Gastrocnemius medialis (tissue), 4 donors: ENCODE results near the gene HERC4. TPM values are rescaled to one million over a fixed set of nuclear protein-coding genes. Genes with fewer than 3 reads are reported as not detected.

Experiments used
- ATAC-seq, 2 donors: fragments of 150-250 bp; one replicate each; pipeline ENCODE4 v1.9.1; 2016
- DNase-seq, 2 donors: peaks; one replicate each; pipeline ENCODE4 v3.0.0-alpha.2; 2019
- H3K27ac ChIP-seq, 4 donors: fragments of 200-600 bp; sonication (generic); 1 replicate in 1 of 4; 2 replicates in 3 of 4; pipeline ENCODE4 v1.5.1; 2016 to 2018; ENCODE audit warnings: mild to moderate bottlenecking in 2 of 4, moderate library complexity in 1 of 4
- H3K27me3 ChIP-seq, 3 donors: fragments of 200-600 bp; sonication (generic) in 2 of 3; 1 replicate in 1 of 3; 2 replicates in 2 of 3; pipeline versions ENCODE4 v1.5.1 to v1.6.0; 2016 to 2019; ENCODE audit warnings: mild to moderate bottlenecking in 1 of 3, moderate library complexity in 1 of 3
- H3K36me3 ChIP-seq, 2 donors: fragments of 200-600 bp; sonication (generic) in 1 of 2; one replicate each; pipeline ENCODE4 v1.5.1; 2017 to 2018
- H3K4me1 ChIP-seq, 2 donors: fragments of 200-600 bp; sonication (generic) in 1 of 2; one replicate each; pipeline ENCODE4 v1.5.1; 2016 to 2017; ENCODE audit warnings: mild to moderate bottlenecking in 2 of 2
- H3K4me3 ChIP-seq, 4 donors: fragments of 200-600 bp; sonication (generic) in 3 of 4; 1 replicate in 1 of 4; 2 replicates in 3 of 4; pipeline ENCODE4 v1.5.1; 2016 to 2019; ENCODE audit warnings: mild to moderate bottlenecking in 2 of 4
- H3K9me3 ChIP-seq, 3 donors: fragments of 200-600 bp; sonication (generic) in 2 of 3; 1 replicate in 1 of 3; 2 replicates in 2 of 3; pipeline ENCODE4 v1.5.1; 2016 to 2019
- POLR2A ChIP-seq, 2 donors: fragments of 450-650 bp; IDR thresholded peaks; one replicate each; pipeline ENCODE4 v1.6.1; 2017; ENCODE audit warnings: antibody characterized with exemption in 2 of 2, mild to moderate bottlenecking in 2 of 2, moderate library complexity in 2 of 2
- in situ Hi-C, 4 donors: fragments of 200-750 bp; cut with MboI; loops; one replicate each; pipeline versions ENCODE4 v1.15.0 to v1.8.0; 2017; ENCODE audit warnings: low sequenced_read_pairs in 4 of 4
- intact Hi-C: fragments of 100-400 bp; cut with DNase I; formaldehyde crosslinking; loops from one replicate; pipeline ENCODE4 v1.15.1; 2023; ENCODE audit warnings: low total_unique reads
- total RNA-seq, 4 donors: library from RNA; depleted of rRNA; stranded (reverse); fragments of >200 nt; gene quantifications; one replicate each; pipeline versions ENCODE4 v1.1.0 to v1.2.3, GENCODE V29; 2016
- TF ChIP-seq, protein P1 (sequence below), 5 experiments: fragments of 450-650 bp in 3 of 5; fragments of 200-600 bp in 2 of 5; sonication (generic) in 2 of 5; IDR thresholded peaks in 4 of 5; conservative IDR thresholded peaks in 1 of 5; 1 replicate in 4 of 5; 2 replicates in 1 of 5; pipeline ENCODE4 v1.5.1; 2016 to 2019; ENCODE audit warnings: antibody characterized with exemption in 5 of 5, mild to moderate bottlenecking in 3 of 5, moderate library complexity in 3 of 5

HERC4 gene
- total RNA-seq, 4 donors from 2014 or later = 12.8 to 25.2 (median 13.1) TPM

DNA sequence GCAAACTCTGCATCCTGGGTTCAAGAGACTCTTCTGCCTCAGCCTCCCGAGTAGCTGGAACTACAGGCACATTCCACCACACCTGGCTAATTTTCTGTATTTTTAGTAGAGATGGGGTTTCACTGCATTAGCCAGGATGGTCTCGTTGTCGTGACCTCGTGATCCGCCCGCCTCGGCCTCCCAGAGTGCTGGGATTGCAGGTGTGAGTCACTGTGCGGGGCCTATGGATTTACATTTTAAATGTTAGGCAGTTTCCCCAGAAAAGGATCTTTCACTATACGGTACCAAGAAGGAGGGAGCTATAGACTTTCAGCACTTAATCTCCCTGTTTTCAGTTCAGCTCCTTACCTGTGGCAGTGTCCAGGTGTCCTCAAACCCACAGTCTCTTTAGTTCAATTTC is 139.9 kb downstream of the HERC4 start:
- H3K9me3 ChIP-seq = no peaks in the 10 kb centered on the region
- in situ Hi-C loops (no loop called here), intact Hi-C loops (no loop called here)
- H3K27ac ChIP-seq = no peak overlapping the region
- no peaks in the 10 kb centered on the region for H3K27me3 ChIP-seq
- no peak overlapping the region for H3K4me3 ChIP-seq
- H3K36me3 ChIP-seq = peaks cover 0 to 56% of the 10 kb centered on the region in 2 donors
- DNase-seq (no peak), ATAC-seq (no peak)
- no peak for TF ChIP-seq POLR2A (IDR thresholded peaks at IDR 0.05)
- TF ChIP-seq, protein P1, sequence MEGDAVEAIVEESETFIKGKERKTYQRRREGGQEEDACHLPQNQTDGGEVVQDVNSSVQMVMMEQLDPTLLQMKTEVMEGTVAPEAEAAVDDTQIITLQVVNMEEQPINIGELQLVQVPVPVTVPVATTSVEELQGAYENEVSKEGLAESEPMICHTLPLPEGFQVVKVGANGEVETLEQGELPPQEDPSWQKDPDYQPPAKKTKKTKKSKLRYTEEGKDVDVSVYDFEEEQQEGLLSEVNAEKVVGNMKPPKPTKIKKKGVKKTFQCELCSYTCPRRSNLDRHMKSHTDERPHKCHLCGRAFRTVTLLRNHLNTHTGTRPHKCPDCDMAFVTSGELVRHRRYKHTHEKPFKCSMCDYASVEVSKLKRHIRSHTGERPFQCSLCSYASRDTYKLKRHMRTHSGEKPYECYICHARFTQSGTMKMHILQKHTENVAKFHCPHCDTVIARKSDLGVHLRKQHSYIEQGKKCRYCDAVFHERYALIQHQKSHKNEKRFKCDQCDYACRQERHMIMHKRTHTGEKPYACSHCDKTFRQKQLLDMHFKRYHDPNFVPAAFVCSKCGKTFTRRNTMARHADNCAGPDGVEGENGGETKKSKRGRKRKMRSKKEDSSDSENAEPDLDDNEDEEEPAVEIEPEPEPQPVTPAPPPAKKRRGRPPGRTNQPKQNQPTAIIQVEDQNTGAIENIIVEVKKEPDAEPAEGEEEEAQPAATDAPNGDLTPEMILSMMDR (IDR thresholded peaks at IDR 0.05 in 4 of 5, conservative IDR thresholded peaks at IDR 0.05 in 1 of 5) = no peak
- H3K4me1 ChIP-seq = no peaks in the 10 kb centered on the region

DNA sequence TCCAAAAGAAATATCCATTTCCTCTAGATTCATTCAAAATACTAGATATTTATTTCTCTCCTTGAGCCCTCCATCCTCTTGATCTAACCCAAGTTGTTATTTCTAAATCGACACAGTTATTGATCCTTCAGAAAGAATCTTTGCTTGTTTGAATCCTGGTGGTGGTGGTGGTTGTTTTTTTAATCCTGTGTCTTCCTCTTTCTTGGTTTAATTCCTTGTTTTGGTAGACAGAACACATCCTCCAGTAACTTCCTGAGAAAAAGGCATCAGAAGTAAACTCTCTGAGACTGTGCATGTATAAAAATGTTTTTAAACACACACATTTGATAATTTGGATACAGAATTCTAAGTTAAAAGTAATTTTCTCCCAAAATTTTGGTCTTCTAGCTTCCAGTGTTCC is 140.7 kb downstream of the HERC4 start:
- no peak for TF ChIP-seq POLR2A (IDR thresholded peaks at IDR 0.05)
- TF ChIP-seq, protein P1 (IDR thresholded peaks at IDR 0.05 in 4 of 5, conservative IDR thresholded peaks at IDR 0.05 in 1 of 5) = no peak
- Histone ChIP-seq H3K4me3 (no peak overlapping the region), H3K4me1 (no peaks in the 10 kb centered on the region), H3K27ac (no peak overlapping the region), H3K36me3 (peaks cover 0 to 54% of the 10 kb centered on the region in 2 donors), H3K9me3 (no peaks in the 10 kb centered on the region), H3K27me3 (no peaks in the 10 kb centered on the region)
- no peak for DNase-seq
- intact Hi-C loops = no loop called here
- no peak for ATAC-seq
- in situ Hi-C loops = no loop called here

DNA sequence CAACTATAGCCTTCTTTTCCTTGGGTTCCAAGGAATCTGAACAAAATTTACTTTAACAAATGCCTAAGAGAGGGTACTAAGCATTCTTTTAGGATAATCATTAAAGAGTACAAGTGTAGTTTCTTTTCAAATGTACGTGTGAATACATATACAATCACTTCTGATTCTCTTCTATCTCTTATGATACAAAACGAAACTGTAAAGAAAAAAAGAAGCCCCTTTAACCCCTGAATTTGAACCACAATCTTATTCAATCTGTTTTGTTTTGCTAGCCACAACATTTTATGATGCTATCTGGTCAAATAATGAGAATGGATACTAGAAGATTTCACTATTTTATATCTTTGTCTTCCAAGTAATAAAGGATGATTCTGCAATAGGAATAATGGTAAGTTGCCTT is 141.9 kb downstream of the HERC4 start:
- H3K4me1 ChIP-seq = no peaks in the 10 kb centered on the region
- H3K36me3 ChIP-seq = peaks cover 0 to 43% of the 10 kb centered on the region in 2 donors
- H3K27me3 ChIP-seq = no peaks in the 10 kb centered on the region
- H3K27ac ChIP-seq = no peak overlapping the region
- H3K9me3 ChIP-seq = no peaks in the 10 kb centered on the region
- no peak overlapping the region for H3K4me3 ChIP-seq
- ATAC-seq (no peak), DNase-seq (no peak)
- TF ChIP-seq POLR2A (IDR thresholded peaks at IDR 0.05) = no peak
- TF ChIP-seq, protein P1 (IDR thresholded peaks at IDR 0.05 in 4 of 5, conservative IDR thresholded peaks at IDR 0.05 in 1 of 5) = no peak
- in situ Hi-C loops (no loop called here), intact Hi-C loops (no loop called here)

DNA sequence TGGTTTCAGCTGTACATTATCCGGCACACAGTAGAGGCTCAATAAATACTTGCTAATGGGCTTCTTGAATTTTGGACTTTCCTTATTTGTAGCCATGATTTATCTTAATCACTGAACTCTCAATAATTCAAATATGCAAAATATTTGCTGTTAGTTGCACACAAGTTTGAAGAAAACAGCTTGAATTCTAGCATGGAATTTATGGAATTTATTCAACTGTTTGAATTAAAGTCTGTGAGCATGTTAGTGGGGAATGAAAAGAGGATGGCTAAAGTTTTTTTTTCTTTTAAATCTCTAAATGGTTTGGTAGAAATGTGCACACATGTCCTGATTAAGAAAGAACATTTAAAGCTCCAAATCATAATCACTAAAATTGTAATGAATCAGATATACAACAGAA is 148.1 kb downstream of the HERC4 start:
- intact Hi-C loops (no loop called here), in situ Hi-C loops (no loop called here)
- no peak for ATAC-seq
- no peaks in the 10 kb centered on the region for H3K27me3 ChIP-seq
- H3K4me1 ChIP-seq = no peaks in the 10 kb centered on the region
- DNase-seq = no peak
- H3K27ac ChIP-seq = no peak overlapping the region
- no peaks in the 10 kb centered on the region for H3K9me3 ChIP-seq
- no peak overlapping the region for H3K4me3 ChIP-seq
- no peak for TF ChIP-seq POLR2A (IDR thresholded peaks at IDR 0.05)
- TF ChIP-seq, protein P1 (IDR thresholded peaks at IDR 0.05 in 4 of 5, conservative IDR thresholded peaks at IDR 0.05 in 1 of 5) = no peak
- peaks cover 0 to 27% of the 10 kb centered on the region in 2 donors for H3K36me3 ChIP-seq

DNA sequence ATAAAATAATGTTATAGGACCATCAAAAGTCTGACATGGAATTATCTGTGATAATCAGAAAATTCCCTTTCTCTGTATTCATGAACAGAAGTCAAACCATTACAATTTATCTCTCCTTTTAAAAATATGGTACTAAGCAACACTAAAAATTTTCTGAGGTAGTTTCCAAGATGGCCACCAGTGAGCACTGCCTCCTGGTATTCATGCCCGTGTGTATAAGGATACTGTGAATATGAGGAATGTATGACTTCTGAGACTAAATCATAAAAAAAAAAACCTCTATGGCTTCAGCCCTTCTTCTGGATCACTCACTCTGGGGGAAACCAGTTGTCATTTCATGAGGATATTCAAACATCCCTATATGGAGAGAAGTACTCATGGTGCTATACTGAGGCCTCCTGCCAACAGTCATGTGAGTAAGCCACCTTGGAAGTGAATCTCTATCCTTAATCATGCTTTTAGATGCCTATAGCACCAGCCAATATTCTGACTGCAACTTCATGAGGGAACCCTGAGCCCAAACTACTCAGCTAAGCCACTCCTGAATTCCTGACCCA is 149.6 kb downstream of the HERC4 start:
- intact Hi-C loops (no loop called here), in situ Hi-C loops (no loop called here)
- Histone ChIP-seq H3K4me3 (no peak overlapping the region), H3K36me3 (peaks cover 0 to 15% of the 10 kb centered on the region in 2 donors), H3K4me1 (no peaks in the 10 kb centered on the region), H3K9me3 (no peaks in the 10 kb centered on the region), H3K27me3 (no peaks in the 10 kb centered on the region), H3K27ac (no peak overlapping the region)
- DNase-seq = no peak
- TF ChIP-seq, protein P1 (IDR thresholded peaks at IDR 0.05 in 4 of 5, conservative IDR thresholded peaks at IDR 0.05 in 1 of 5) = no peak
- TF ChIP-seq POLR2A (IDR thresholded peaks at IDR 0.05) = no peak
- ATAC-seq = no peak
